ENCODE measurements around the gene HMSD.
"Not testable (repeated sequence)": the region's sequence is repeated elsewhere in the genome, so short reads cannot be mapped to it uniquely, and the experiment has no call there.

HMSD gene

DNA sequence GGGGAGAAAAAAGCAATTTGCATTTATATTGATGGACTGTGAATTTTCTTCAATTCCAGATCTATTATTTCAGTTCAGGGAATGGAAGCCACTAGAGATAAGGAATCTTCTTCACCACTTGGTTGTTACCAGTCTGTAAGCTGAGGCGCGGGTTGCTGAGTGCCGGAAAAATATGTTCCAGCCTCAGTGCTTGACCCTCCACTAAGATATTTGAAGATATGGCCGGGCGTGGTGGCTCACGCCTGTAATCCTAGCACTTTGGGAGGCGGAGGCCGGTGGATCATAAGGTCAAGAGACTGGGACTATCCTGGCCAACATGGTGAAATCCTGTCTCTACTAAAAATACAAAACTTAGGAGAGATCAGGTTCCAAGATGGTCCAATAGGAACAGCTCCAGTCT, 9.1 kb upstream of the HMSD start:
- WGBS: 95% methylated on average over 8 of the region's 8 CpGs

DNA sequence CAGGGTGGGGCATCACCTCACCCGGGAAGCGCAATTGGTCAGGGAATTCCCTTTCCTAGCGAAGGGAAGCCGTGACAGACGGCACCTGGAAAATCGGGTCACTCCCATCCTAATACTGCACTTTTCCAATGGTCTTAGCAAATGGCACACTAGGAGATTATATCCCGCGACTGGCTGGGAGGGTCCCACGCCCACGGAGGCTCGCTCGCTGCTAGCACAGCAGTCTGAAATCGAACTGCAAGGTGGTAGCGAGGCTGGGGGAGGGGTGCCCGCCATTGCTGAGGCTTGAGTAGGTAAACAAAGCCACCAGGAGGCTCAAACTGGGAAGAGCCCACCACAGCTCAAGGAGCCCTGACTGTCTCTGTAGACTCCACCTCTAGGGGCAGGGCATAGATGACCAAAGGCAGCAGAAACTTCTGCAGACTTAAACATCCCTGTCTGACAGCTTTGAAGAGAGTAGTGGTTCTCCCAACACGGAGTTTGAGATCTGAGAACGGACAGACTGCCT, 8.5 kb upstream of the HMSD start:
- not testable (repeated sequence) for H3K4ac ChIP-seq (ENCODE audit: low read depth in 1 of 2, low read length in 2 of 2); H2BK12ac ChIP-seq (ENCODE audit: low read length in 2 of 2); H3K4me3 ChIP-seq (ENCODE audit: insufficient read depth in 1 of 2, low read depth in 1 of 2, low read length in 2 of 2); H3K27ac ChIP-seq (ENCODE audit: low read length, poor library complexity, severe bottlenecking); H3K9ac ChIP-seq (ENCODE audit: low read length); H3K27me3 ChIP-seq (ENCODE audit: control insufficient read depth in 1 of 2, insufficient read depth in 1 of 2, low read length in 2 of 2); H4K91ac ChIP-seq (ENCODE audit: low read length); H3K4me1 ChIP-seq (ENCODE audit: control insufficient read depth, insufficient read depth, low read depth, low read length); H3K14ac ChIP-seq (ENCODE audit: low read length in 2 of 2); H3K23ac ChIP-seq (ENCODE audit: low read length in 2 of 2); H3K9me3 ChIP-seq (ENCODE audit: control insufficient read depth, low read length); DNase-seq; H3K36me3 ChIP-seq (ENCODE audit: control insufficient read depth in 1 of 2, insufficient read depth in 2 of 2, low read depth in 1 of 2, low read length in 2 of 2); H2BK5ac ChIP-seq (ENCODE audit: low read depth, low read length, poor library complexity, severe bottlenecking); H2BK15ac ChIP-seq (ENCODE audit: low read depth, poor library complexity, severe bottlenecking); H3K18ac ChIP-seq (ENCODE audit: low read depth in 1 of 2, low read length in 2 of 2); H2AFZ ChIP-seq (ENCODE audit: low read depth, low read length); H2BK120ac ChIP-seq (ENCODE audit: low read depth, low read length); H4K8ac ChIP-seq (ENCODE audit: low read length); H3K4me2 ChIP-seq (ENCODE audit: low read length, poor library complexity, severe bottlenecking); H3K79me1 ChIP-seq (replicated peaks; ENCODE audit: low read length, poor library complexity, severe bottlenecking); H2AK5ac ChIP-seq (ENCODE audit: low read length, severe bottlenecking)
- 58% methylated on average over 17 of the region's 17 CpGs for WGBS

More for the DNA sequence above, 9.1 kb upstream of the HMSD start:
- H2AFZ ChIP-seq (ENCODE audit: low read depth, low read length): no peak overlapping the region
- no peak overlapping the region for H2BK5ac ChIP-seq (ENCODE audit: low read depth, low read length, poor library complexity, severe bottlenecking)
- no peak overlapping the region for H2AK5ac ChIP-seq (ENCODE audit: low read length, severe bottlenecking)
- H2BK15ac ChIP-seq (ENCODE audit: low read depth, poor library complexity, severe bottlenecking): no peak overlapping the region
- no peak overlapping the region for H2BK120ac ChIP-seq (ENCODE audit: low read depth, low read length)
- H3K4me2 ChIP-seq (ENCODE audit: low read length, poor library complexity, severe bottlenecking): no peak overlapping the region
- no peak overlapping the region for H4K8ac ChIP-seq (ENCODE audit: low read length)
- no peaks in the 10 kb centered on the region for H3K27me3 ChIP-seq (ENCODE audit: control insufficient read depth in 1 of 2, insufficient read depth in 1 of 2, low read length in 2 of 2)
- no peak overlapping the region for H3K9ac ChIP-seq (ENCODE audit: low read length)
- peaks cover 9% of the 10 kb centered on the region for H3K4me1 ChIP-seq (ENCODE audit: control insufficient read depth, insufficient read depth, low read depth, low read length)
- H3K27ac ChIP-seq (ENCODE audit: low read length, poor library complexity, severe bottlenecking): no peak overlapping the region
- H3K23ac ChIP-seq (ENCODE audit: low read length in 2 of 2): no peak overlapping the region
- no peak overlapping the region for H3K18ac ChIP-seq (ENCODE audit: low read depth in 1 of 2, low read length in 2 of 2)
- no peaks in the 10 kb centered on the region for H3K79me1 ChIP-seq (replicated peaks; ENCODE audit: low read length, poor library complexity, severe bottlenecking)
- no peak for DNase-seq
- no peaks in the 10 kb centered on the region for H3K9me3 ChIP-seq (ENCODE audit: control insufficient read depth, low read length)
- no peak overlapping the region for H3K4ac ChIP-seq (ENCODE audit: low read depth in 1 of 2, low read length in 2 of 2)
- no peaks in the 10 kb centered on the region for H3K36me3 ChIP-seq (ENCODE audit: control insufficient read depth in 1 of 2, insufficient read depth in 2 of 2, low read depth in 1 of 2, low read length in 2 of 2)
- no peak overlapping the region for H4K91ac ChIP-seq (ENCODE audit: low read length)
- H3K14ac ChIP-seq (ENCODE audit: low read length in 2 of 2): no peak overlapping the region
- no peak overlapping the region for H2BK12ac ChIP-seq (ENCODE audit: low read length in 2 of 2)
- H3K4me3 ChIP-seq (ENCODE audit: insufficient read depth in 1 of 2, low read depth in 1 of 2, low read length in 2 of 2): no peak overlapping the region

DNA sequence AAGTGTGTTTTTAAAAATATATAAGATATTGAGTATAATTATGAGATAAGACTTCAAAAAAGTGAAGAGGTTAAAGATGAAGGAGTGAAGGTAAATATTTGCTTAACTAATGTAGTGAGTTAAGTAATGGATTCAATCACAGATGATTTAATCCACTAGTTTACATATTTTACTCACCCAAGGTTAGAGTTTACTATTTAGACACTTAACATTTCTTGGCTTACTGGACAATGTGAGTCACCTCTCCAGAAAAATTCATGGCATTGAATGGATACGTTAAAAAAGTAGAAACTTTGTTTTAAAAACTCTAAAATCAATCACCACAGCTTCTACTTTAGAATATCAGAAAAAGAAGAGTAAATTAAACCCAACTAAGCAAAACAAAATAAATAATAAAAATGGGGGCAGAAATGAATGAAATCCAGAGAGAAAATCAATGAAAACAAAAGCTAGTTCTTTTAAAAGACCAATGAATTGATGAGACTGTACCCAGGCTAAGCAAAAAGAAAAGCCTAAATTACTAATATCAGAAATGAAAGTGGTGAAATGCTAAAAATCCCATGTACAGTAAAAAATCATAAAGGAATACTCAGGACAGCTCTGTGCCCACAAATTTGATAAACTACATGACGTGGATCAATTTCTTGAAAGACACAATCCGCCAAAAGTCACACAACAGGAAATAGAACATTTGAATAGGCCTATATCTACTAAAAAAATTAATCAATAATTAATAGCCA, 1.9 kb upstream of the HMSD start:
- no CpG with 5 or more reads among the region's 3 CpGs for WGBS
- DNase-seq: peak; percentile 44
- no peak overlapping the region for H4K8ac ChIP-seq (ENCODE audit: low read length)
- H3K4me3 ChIP-seq (ENCODE audit: insufficient read depth in 1 of 2, low read depth in 1 of 2, low read length in 2 of 2): no peak overlapping the region
- no peaks in the 10 kb centered on the region for H3K79me1 ChIP-seq (replicated peaks; ENCODE audit: low read length, poor library complexity, severe bottlenecking)
- no peak overlapping the region for H3K14ac ChIP-seq (ENCODE audit: low read length in 2 of 2)
- no peaks in the 10 kb centered on the region for H3K27me3 ChIP-seq (ENCODE audit: control insufficient read depth in 1 of 2, insufficient read depth in 1 of 2, low read length in 2 of 2)
- no peak overlapping the region for H3K23ac ChIP-seq (ENCODE audit: low read length in 2 of 2)
- peaks cover 6% of the 10 kb centered on the region for H3K4me1 ChIP-seq (ENCODE audit: control insufficient read depth, insufficient read depth, low read depth, low read length)
- no peak overlapping the region for H2AFZ ChIP-seq (ENCODE audit: low read depth, low read length)
- no peak overlapping the region for H2BK15ac ChIP-seq (ENCODE audit: low read depth, poor library complexity, severe bottlenecking)
- no peak overlapping the region for H2BK12ac ChIP-seq (ENCODE audit: low read length in 2 of 2)
- H2BK120ac ChIP-seq (ENCODE audit: low read depth, low read length): no peak overlapping the region
- H3K18ac ChIP-seq (ENCODE audit: low read depth in 1 of 2, low read length in 2 of 2): no peak overlapping the region
- H3K9me3 ChIP-seq (ENCODE audit: control insufficient read depth, low read length): no peaks in the 10 kb centered on the region
- H2AK5ac ChIP-seq (ENCODE audit: low read length, severe bottlenecking): no peak overlapping the region
- no peak overlapping the region for H3K4me2 ChIP-seq (ENCODE audit: low read length, poor library complexity, severe bottlenecking)
- H2BK5ac ChIP-seq (ENCODE audit: low read depth, low read length, poor library complexity, severe bottlenecking): no peak overlapping the region
- H4K91ac ChIP-seq (ENCODE audit: low read length): no peak overlapping the region
- H3K9ac ChIP-seq (ENCODE audit: low read length): no peak overlapping the region
- H3K36me3 ChIP-seq (ENCODE audit: control insufficient read depth in 1 of 2, insufficient read depth in 2 of 2, low read depth in 1 of 2, low read length in 2 of 2): no peaks in the 10 kb centered on the region
- no peak overlapping the region for H3K4ac ChIP-seq (ENCODE audit: low read depth in 1 of 2, low read length in 2 of 2)
- no peak overlapping the region for H3K27ac ChIP-seq (ENCODE audit: low read length, poor library complexity, severe bottlenecking)

DNA sequence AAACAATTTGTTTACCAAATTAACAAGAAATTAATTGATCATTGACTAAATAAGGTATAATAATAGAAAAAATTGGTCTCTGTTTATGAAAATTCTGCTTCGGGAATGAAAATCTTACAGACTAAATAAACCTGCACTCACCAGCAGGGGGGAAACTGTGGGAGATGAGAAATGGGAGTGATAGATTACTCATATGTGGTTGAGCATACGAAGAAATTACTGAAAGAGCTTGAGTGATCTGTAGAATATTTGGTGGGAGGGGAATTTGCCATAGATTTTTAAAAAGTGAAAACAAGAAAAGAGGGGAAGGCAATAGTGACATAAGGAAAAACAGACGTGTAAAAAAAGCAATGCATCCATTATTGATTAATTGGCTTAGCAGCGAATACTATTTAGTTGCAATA, 2.2 kb downstream of the HMSD start:
- H3K4me1 ChIP-seq (ENCODE audit: control insufficient read depth, insufficient read depth, low read depth, low read length): peaks cover 6% of the 10 kb centered on the region
- no peak overlapping the region for H2AFZ ChIP-seq (ENCODE audit: low read depth, low read length)
- H2BK120ac ChIP-seq (ENCODE audit: low read depth, low read length): no peak overlapping the region
- peak; percentile 50 for DNase-seq
- no peak overlapping the region for H3K9ac ChIP-seq (ENCODE audit: low read length)
- no peak overlapping the region for H3K27ac ChIP-seq (ENCODE audit: low read length, poor library complexity, severe bottlenecking)
- no peak overlapping the region for H3K4me3 ChIP-seq (ENCODE audit: insufficient read depth in 1 of 2, low read depth in 1 of 2, low read length in 2 of 2)
- H2AK5ac ChIP-seq (ENCODE audit: low read length, severe bottlenecking): no peak overlapping the region
- H3K4me2 ChIP-seq (ENCODE audit: low read length, poor library complexity, severe bottlenecking): no peak overlapping the region
- no peak overlapping the region for H3K18ac ChIP-seq (ENCODE audit: low read depth in 1 of 2, low read length in 2 of 2)
- H2BK15ac ChIP-seq (ENCODE audit: low read depth, poor library complexity, severe bottlenecking): no peak overlapping the region
- no peaks in the 10 kb centered on the region for H3K27me3 ChIP-seq (ENCODE audit: control insufficient read depth in 1 of 2, insufficient read depth in 1 of 2, low read length in 2 of 2)
- no peak overlapping the region for H4K8ac ChIP-seq (ENCODE audit: low read length)
- H2BK5ac ChIP-seq (ENCODE audit: low read depth, low read length, poor library complexity, severe bottlenecking): no peak overlapping the region
- H3K9me3 ChIP-seq (ENCODE audit: control insufficient read depth, low read length): no peaks in the 10 kb centered on the region
- H3K23ac ChIP-seq (ENCODE audit: low read length in 2 of 2): no peak overlapping the region
- H4K91ac ChIP-seq (ENCODE audit: low read length): no peak overlapping the region
- no peak overlapping the region for H3K4ac ChIP-seq (ENCODE audit: low read depth in 1 of 2, low read length in 2 of 2)
- no peaks in the 10 kb centered on the region for H3K36me3 ChIP-seq (ENCODE audit: control insufficient read depth in 1 of 2, insufficient read depth in 2 of 2, low read depth in 1 of 2, low read length in 2 of 2)
- no peak overlapping the region for H3K14ac ChIP-seq (ENCODE audit: low read length in 2 of 2)
- no peak overlapping the region for H2BK12ac ChIP-seq (ENCODE audit: low read length in 2 of 2)
- 72% methylated on average over 3 of the region's 4 CpGs for WGBS
- H3K79me1 ChIP-seq (replicated peaks; ENCODE audit: low read length, poor library complexity, severe bottlenecking): no peaks in the 10 kb centered on the region
